HG03575 (cell line): ENCODE results near the gene ANP32B.
"Not testable (repeated sequence)": the region's sequence is repeated elsewhere in the genome, so short reads cannot be mapped to it uniquely, and the experiment has no call there.

ENCODE experiments used
- ATAC-seq: cut with Tn5 transposase; IDR thresholded peaks from one replicate; pipeline ENCODE4 v1.9.1; 2021; ENCODE audit not compliant: unreplicated experiment, insufficient number of reproducible peaks, low FRiP score; ENCODE audit errors: extremely low read depth

The ANP32B gene

GRCh38 chr9:97982683-97983588 is at the start of gene ANP32B:
Gene ANP32B, plus strand, starts transcription at chr9:97983341. Its CDS starts 215 bp downstream, at chr9:97983556.
- ATAC-seq: no peak

- ATAC-seq: no peak
Measured at GRCh38 chr9:97934321-97935115, 48.6 kb upstream of the ANP32B start.

GRCh38 chr9:97935276-97935675 is 47.9 kb upstream of the ANP32B start:
- no peak for ATAC-seq

- ATAC-seq: no peak
Measured at GRCh38 chr9:97936998-97937397, 46.1 kb upstream of the ANP32B start.

GRCh38 chr9:97938081-97938644 is 45.0 kb upstream of the ANP32B start, which contains the start of gene HEMGN:
Gene HEMGN, minus strand, starts transcription at chr9:97938172. Its CDS starts 36 bp downstream, at chr9:97938136.
- ATAC-seq: no peak

GRCh38 chr9:97940233-97940632 is 42.9 kb upstream of the ANP32B start:
- no peak for ATAC-seq

GRCh38 chr9:97940741-97941140 is 42.4 kb upstream of the ANP32B start:
- ATAC-seq: no peak

GRCh38 chr9:97941323-97941722 is 41.8 kb upstream of the ANP32B start:
- ATAC-seq: no peak

GRCh38 chr9:97943308-97943855 is 39.8 kb upstream of the ANP32B start:
- no peak for ATAC-seq

- no peak for ATAC-seq
Measured at GRCh38 chr9:97944612-97945011, 38.5 kb upstream of the ANP32B start.

GRCh38 chr9:97945470-97945869 is 37.7 kb upstream of the ANP32B start:
- not testable (repeated sequence) for ATAC-seq

GRCh38 chr9:97947094-97947493 is 36.0 kb upstream of the ANP32B start:
- not testable (repeated sequence) for ATAC-seq

- ATAC-seq: not testable (repeated sequence)
Measured at GRCh38 chr9:97950873-97951272, 32.3 kb upstream of the ANP32B start.

- ATAC-seq: no peak
Measured at GRCh38 chr9:97954550-97954989, 28.6 kb upstream of the ANP32B start.

- ATAC-seq: no peak
Measured at GRCh38 chr9:97956331-97956730, 26.8 kb upstream of the ANP32B start.

- ATAC-seq: no peak
Measured at GRCh38 chr9:97958812-97959511, 24.2 kb upstream of the ANP32B start.

- ATAC-seq: no peak
Measured at GRCh38 chr9:97959585-97959984, 23.6 kb upstream of the ANP32B start.

- ATAC-seq: not testable (repeated sequence)
Measured at GRCh38 chr9:97960678-97961328, 22.3 kb upstream of the ANP32B start.
